NT2/D1 (cell line): ENCODE data around the gene PKP4.

Experiments used
- SUZ12 ChIP-seq: IDR thresholded peaks from 2 replicates; pipeline ENCODE4 v1.6.1; 2011; ENCODE audit not compliant: insufficient read length, insufficient read depth; ENCODE audit errors: extremely low read depth
- YY1 ChIP-seq: IDR thresholded peaks from 2 replicates; pipeline ENCODE4 v1.6.1; 2011; ENCODE audit not compliant: insufficient read length, insufficient read depth
- ZNF274 ChIP-seq: IDR thresholded peaks from 2 replicates; pipeline ENCODE4 v1.6.1; 2011; ENCODE audit warnings: mild to moderate bottlenecking, low read depth, low read length

DNA sequence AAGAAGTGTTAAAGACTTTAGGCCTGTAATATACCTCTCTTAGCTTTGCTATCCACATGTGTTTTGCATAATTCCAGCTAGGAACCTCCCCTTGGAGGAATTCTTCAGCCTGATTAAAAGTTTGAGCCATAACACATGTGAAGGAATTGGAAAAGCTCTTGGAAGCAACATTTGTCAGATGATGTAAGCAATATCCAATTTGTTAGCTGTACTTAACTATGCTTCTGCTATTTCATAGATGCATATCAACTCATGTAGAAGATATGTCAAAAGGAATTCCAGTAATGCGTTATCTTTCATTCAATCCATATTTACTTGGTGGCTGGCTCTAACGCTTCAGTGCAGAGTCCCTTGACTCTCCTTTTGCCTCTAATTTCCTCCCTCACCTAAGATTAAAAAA is 46.2 kb downstream of the PKP4 start:
- TF ChIP-seq YY1 (no peak), ZNF274 (no peak), SUZ12 (no peak)
